Measurements from ENCODE around the gene TRIM23. TPM values are rescaled to one million over a fixed set of nuclear protein-coding genes. Genes with fewer than 3 reads are reported as not detected.

The TRIM23 gene
- total and polyA plus RNA-seq, 8 donors = 0.87 to 37.3 (median 2.9) TPM

GRCh38 chr5:65663804-65664521 is 39.8 kb upstream of the TRIM23 start:
- intact Hi-C loops (cut with DNase I; ENCODE audit: low total_unique reads) = no loop called here
- TF ChIP-seq, protein P1, sequence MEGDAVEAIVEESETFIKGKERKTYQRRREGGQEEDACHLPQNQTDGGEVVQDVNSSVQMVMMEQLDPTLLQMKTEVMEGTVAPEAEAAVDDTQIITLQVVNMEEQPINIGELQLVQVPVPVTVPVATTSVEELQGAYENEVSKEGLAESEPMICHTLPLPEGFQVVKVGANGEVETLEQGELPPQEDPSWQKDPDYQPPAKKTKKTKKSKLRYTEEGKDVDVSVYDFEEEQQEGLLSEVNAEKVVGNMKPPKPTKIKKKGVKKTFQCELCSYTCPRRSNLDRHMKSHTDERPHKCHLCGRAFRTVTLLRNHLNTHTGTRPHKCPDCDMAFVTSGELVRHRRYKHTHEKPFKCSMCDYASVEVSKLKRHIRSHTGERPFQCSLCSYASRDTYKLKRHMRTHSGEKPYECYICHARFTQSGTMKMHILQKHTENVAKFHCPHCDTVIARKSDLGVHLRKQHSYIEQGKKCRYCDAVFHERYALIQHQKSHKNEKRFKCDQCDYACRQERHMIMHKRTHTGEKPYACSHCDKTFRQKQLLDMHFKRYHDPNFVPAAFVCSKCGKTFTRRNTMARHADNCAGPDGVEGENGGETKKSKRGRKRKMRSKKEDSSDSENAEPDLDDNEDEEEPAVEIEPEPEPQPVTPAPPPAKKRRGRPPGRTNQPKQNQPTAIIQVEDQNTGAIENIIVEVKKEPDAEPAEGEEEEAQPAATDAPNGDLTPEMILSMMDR (IDR thresholded peaks at IDR 0.05) = peak in 4 of 7 experiments; percentile 6 to 36 (median 20)
- no peak for TF ChIP-seq POLR2A (IDR thresholded peaks at IDR 0.05)
- peak in 1 of 2 donors; percentile 11 for DNase-seq

DNA sequence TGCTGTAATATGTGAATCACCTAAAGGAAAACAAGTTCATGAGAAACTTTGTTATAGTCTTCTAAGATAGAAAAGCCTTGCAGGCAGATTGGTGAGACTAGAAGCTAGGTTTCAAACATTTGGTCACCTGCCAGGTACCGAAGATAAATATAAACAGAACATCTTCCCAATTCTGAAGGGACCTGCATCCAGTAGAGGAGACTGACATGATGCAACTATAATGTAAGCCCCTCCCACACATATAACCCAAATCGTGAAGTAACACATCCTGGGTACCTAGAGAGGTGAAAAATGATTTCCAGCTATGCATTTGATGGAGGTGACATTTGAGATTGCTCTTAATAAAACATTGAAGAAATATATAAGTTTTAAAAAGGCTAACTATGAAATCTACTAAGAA is 30.6 kb upstream of the TRIM23 start:
- Histone ChIP-seq H3K4me1 (no peaks in the 10 kb centered on the region), H3K9me3 (no peaks in the 10 kb centered on the region), H3K4me3 (no peak overlapping the region), H3K27me3 (no peaks in the 10 kb centered on the region), H3K36me3 (peaks cover 0 to 46% (median 39%) of the 10 kb centered on the region in 4 donors), H3K27ac (no peak overlapping the region)
- no peak for DNase-seq
- WGBS, 5 donors = 81 to 95% (median 86%) methylated on average over 2 of the region's 2 CpGs
- intact Hi-C loops (cut with DNase I; ENCODE audit: low total_unique reads) = no loop called here
- TF ChIP-seq, protein P1 (IDR thresholded peaks at IDR 0.05) = no peak
- TF ChIP-seq EP300 (IDR thresholded peaks at IDR 0.05) = no peak
- no peak for TF ChIP-seq POLR2A (IDR thresholded peaks at IDR 0.05)
- TF ChIP-seq POLR2AphosphoS5 (IDR thresholded peaks at IDR 0.05) = no peak

More at GRCh38 chr5:65663804-65664521, 39.8 kb upstream of the TRIM23 start:
- H3K4me3 ChIP-seq = no peak overlapping the region
- H3K36me3 ChIP-seq = peaks cover 4 to 83% (median 68%) of the 10 kb centered on the region in 4 donors
- no peaks in the 10 kb centered on the region for H3K27me3 ChIP-seq
- H3K27ac ChIP-seq = no peak overlapping the region
- H3K4me1 ChIP-seq = no peaks in the 10 kb centered on the region
- no peaks in the 10 kb centered on the region for H3K9me3 ChIP-seq
- WGBS, 5 donors = 83 to 100% (median 94%) methylated on average over 1 of the region's 1 CpG

DNA sequence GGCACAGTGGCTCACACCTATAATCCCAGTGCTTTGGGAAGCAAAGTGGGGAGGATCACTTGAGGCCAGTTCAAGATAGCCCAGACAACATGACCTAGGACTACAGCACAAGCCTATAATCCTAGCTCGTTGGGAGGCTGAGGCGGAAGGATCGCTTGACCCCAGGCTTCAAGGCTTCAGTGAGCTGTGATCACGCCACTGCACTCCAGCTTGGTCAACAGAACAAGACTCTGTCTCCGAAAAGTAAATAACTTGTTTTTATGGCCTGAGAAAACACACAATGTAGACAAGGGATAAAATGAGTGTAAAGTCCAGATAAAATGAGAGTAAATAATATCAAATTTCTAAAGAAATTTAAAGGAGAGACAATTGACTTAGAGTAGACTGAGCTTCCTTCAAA is 27.0 kb upstream of the TRIM23 start:
- TF ChIP-seq, protein P1 (IDR thresholded peaks at IDR 0.05) = no peak
- TF ChIP-seq EP300 (IDR thresholded peaks at IDR 0.05) (no peak), POLR2A (IDR thresholded peaks at IDR 0.05) (no peak), POLR2AphosphoS5 (IDR thresholded peaks at IDR 0.05) (no peak)
- WGBS, 5 donors = 68 to 86% (median 79%) methylated on average over 5 of the region's 5 CpGs
- Histone ChIP-seq H3K36me3 (peaks cover 0 to 58% (median 44%) of the 10 kb centered on the region in 4 donors), H3K4me1 (no peaks in the 10 kb centered on the region), H3K27ac (no peak overlapping the region), H3K9me3 (no peaks in the 10 kb centered on the region), H3K4me3 (no peak overlapping the region), H3K27me3 (no peaks in the 10 kb centered on the region)
- intact Hi-C loops (cut with DNase I; ENCODE audit: low total_unique reads) = no loop called here
- DNase-seq = peak in 1 of 2 donors; percentile 5

DNA sequence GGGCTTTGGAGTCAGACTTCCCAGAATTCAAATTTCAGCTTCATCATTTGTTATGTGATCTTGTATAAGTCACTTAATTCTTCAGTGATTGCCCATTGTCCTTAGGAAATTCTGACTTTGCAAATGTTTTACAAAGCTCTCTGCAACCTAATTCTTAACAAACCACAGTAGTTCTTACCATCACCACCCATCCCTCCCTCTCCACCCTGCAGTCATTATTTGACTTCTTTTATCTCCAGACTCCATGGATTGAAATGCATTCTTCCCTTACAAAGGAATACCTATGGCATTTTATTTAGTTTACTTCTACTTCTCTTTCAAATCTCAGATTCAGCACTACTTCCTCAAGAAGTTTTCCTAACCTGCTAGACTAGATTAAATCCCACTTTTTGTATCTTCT is 23.8 kb upstream of the TRIM23 start:
- peaks cover 0 to 69% (median 35%) of the 10 kb centered on the region in 4 donors for H3K36me3 ChIP-seq
- H3K4me1 ChIP-seq = no peaks in the 10 kb centered on the region
- TF ChIP-seq EP300 (IDR thresholded peaks at IDR 0.05) (no peak), POLR2A (IDR thresholded peaks at IDR 0.05) (no peak), POLR2AphosphoS5 (IDR thresholded peaks at IDR 0.05) (no peak)
- TF ChIP-seq, protein P1 (IDR thresholded peaks at IDR 0.05) = no peak
- no peak for DNase-seq
- no peaks in the 10 kb centered on the region for H3K9me3 ChIP-seq
- no peak overlapping the region for H3K4me3 ChIP-seq
- intact Hi-C loops (cut with DNase I; ENCODE audit: low total_unique reads) = no loop called here
- H3K27ac ChIP-seq = no peak overlapping the region
- no peaks in the 10 kb centered on the region for H3K27me3 ChIP-seq
